KBM-7 (cell line): ENCODE measurements around the gene SMYD4.
"Not testable (repeated sequence)": the region's sequence is repeated elsewhere in the genome, so short reads cannot be mapped to it uniquely, and the experiment has no call there.

Experiments
- DNase-seq: peaks from one replicate; pipeline ENCODE4 v3.0.0-alpha.2; 2015
- in situ Hi-C: fragments of 300-500 bp; cut with MboI; formaldehyde crosslinking; loops from 2 replicates; pipeline ENCODE4 v1.14.3; 2020; ENCODE audit warnings: low sequenced_read_pairs, low pct_unique_long_range_greater_than_20kb, mixed read lengths

SMYD4 gene

GRCh38 chr17:1762901-1763898 is 66.5 kb downstream of the SMYD4 start:
- peak; percentile 48 for DNase-seq

DNA sequence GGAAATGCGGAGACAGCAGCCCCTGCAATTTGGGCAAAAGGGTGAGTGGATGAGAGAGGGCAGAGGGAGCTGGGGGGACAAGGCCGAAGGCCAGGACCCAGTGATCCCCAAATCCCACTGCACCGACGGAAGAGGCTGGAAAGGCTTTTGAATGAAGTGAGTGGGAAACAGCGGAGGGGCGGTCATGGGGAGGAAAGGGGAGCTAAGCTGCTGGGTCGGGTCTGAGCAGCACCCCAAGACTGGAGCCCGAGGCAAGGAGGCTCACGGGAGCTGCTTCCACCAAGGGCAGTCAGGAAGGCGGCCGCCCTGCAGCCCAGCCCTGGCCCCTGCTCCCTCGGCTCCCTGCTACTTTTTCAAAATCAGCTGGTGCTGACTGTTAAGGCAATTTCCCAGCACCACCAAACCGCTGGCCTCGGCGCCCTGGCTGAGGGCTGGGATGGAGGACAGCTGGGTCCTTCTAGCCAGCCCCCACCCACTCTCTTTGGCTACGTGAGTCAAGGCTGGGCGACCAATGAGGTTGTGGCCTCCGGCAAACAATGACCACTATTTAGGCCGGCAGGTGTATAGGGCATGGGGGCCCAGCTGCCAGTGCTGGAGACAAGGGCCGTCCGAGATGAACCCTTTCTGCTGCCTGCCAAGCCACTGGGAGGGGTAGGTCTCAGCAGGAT is 67.3 kb downstream of the SMYD4 start:
- in situ Hi-C loops, result no loop called here
- DNase-seq, result no peak

More at GRCh38 chr17:1762901-1763898, 66.5 kb downstream of the SMYD4 start:
- in situ Hi-C loops, result no loop called here

- DNase-seq, result no peak
- in situ Hi-C loops, result no loop called here
These were observed 70.2 kb downstream of the SMYD4 start for GRCh38 chr17:1759529-1759928.

GRCh38 chr17:1758807-1759206 is 70.9 kb downstream of the SMYD4 start:
- in situ Hi-C loops, result no loop called here
- DNase-seq, result peak; percentile 54

DNA sequence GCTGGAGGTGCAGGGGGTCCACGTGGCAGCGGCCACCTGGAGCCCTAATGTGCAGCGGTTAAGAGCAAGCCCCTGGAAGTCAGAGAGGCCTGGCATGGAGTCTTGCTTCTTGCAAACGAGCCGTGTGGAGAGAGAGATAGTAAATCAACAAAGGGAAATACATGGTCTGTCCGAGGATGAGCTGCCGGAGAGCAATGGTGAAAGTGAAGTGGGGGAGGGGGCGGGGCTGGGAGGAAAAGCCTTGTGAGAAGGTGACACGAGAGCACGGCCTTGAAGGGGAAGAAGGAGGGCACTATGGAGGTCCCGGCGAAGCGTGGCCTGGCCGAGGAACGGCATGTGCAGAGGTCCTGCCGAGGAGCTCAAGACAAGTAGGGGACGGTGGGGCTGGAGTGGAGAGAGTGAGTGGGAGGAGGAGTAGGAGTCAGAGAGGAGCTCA is 73.9 kb downstream of the SMYD4 start:
- in situ Hi-C loops, result no loop called here
- DNase-seq, result no peak

- in situ Hi-C loops, result no loop called here
These were observed 74.4 kb downstream of the SMYD4 start for GRCh38 chr17:1755252-1755826.

GRCh38 chr17:1754430-1755112 is 75.1 kb downstream of the SMYD4 start:
- in situ Hi-C loops, result no loop called here
- DNase-seq, result no peak

More at GRCh38 chr17:1755252-1755826, 74.4 kb downstream of the SMYD4 start:
- no peak for DNase-seq

GRCh38 chr17:1753767-1754429 is 75.8 kb downstream of the SMYD4 start:
- in situ Hi-C loops, result no loop called here
- DNase-seq, result no peak

DNA sequence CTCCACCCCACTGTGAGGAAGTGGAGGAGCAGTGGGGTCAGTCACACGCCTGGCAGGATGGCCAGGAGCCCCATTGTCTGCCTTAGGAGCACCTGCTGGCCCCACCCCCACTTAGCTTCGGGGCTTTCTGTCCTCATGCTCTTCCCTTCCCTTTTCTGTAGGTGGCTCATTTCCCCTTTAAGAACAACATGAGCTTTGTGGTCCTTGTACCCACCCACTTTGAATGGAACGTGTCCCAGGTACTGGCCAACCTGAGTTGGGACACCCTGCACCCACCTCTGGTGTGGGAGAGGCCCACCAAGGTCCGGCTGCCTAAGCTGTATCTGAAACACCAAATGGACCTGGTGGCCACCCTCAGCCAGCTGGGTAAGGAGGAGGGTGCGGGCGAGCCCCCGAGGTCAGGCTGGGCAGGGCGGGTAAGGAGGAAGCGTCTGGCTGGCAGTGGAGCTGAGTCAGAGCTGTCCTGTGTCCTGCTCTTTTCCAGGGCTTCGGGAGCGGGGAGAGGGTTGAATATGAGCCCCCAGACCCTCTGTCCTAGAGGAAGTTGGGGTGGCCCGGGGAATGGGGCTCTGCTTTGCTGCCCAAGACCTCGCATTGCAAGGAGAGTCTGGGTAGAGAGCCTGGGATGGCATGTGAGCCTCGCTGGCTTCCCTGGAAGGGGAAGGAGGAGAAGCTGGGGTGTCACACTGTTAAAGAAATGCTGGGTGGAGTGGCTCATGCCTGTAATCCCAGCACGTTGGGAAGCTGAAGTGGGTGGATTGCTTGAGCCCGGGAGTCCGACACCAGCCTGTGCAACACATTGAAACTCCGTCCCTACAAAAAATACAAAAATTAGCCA is 77.1 kb downstream of the SMYD4 start:
- DNase-seq, result peak; percentile 78
- in situ Hi-C loops, result no loop called here

DNA sequence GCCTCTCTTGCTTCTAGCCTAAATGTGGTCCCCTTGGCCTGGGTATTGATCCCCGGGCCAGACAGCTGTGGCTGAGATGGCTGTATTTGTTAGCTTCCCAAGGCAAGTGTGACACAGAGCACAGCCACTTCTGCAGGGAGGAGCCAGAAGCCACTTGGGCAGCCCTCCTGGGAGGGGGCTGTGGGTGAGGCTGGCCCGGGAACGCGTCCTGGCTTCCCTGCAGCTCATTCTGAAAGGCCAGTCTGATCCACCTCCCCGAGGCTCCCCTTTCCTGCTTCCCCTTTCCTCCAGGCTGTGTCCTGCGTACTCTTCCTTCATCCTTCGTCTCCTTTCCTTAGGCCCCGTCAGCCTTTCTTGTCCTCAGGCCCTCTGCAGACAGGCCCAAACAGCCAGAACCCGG is 79.1 kb downstream of the SMYD4 start:
- in situ Hi-C loops, result no loop called here
- no peak for DNase-seq

- in situ Hi-C loops, result no loop called here
- no peak for DNase-seq
These were observed 82.6 kb downstream of the SMYD4 start for GRCh38 chr17:1746975-1747543.

- DNase-seq, result no peak
- in situ Hi-C loops, result no loop called here
These were observed 84.1 kb downstream of the SMYD4 start for GRCh38 chr17:1745513-1746020.

GRCh38 chr17:1744551-1745512 is 84.9 kb downstream of the SMYD4 start:
- in situ Hi-C loops, result no loop called here
- DNase-seq, result no peak

DNA sequence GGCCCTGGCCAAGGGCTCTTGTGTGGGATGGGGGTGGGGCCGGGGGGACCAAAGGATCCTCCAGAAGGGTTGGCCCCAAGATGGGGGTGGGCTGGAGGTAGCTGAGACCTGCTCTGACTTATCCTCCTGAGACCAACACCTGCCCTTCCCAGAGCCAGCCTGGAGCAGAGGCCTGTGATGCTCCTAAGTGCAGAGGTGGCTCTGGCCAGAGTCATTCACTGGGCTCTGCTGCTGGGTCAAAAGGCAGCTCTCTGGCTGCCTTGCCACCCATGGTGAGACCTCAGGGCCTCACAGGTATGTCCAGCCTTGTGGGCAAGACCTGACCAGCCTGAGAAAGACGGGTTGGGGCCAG is 86.6 kb downstream of the SMYD4 start:
- in situ Hi-C loops, result no loop called here
- no peak for DNase-seq

DNA sequence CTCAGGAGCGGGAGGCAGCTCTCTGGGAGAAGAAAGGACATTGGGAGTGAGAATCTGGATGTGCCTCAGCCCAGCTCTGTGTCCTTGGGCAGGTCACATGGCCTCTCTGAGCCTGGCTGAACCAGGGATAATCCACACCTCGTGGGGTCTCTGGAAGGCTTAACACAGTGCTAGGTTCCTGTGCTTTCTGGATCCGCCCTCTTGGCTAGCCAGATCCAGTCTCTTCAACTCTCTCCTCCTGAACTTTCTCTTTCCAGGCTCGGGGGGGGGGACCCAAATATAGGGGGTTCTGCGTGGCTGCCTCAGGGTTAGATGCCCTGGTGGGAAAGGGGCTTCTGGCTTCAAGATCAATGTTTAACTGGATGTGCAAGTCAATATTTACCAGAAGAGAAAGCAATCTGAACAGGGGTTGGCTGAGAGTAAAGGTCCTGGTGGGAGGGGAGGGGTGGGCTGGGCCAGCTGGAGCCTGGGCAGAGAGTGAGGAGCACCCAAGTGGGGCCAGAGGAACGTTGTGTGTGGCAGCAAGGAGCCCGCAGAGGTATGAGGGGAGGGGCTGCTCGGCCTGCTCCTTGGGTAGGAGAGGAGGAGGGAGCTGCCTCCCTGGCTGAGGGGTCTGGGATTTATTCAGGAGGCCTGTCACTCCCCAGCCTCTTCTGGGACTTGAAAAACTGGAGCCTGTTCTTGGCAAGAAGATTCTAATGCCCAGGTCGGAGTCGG is 87.2 kb downstream of the SMYD4 start, which contains the start of gene SERPINF2:
SERPINF2 (plus strand) TSS at position 501 of the 717 bp plus-strand sequence. CDS start 2,125 bp downstream, outside the sequence.
- in situ Hi-C loops, result no loop called here
- DNase-seq, result no peak

DNA sequence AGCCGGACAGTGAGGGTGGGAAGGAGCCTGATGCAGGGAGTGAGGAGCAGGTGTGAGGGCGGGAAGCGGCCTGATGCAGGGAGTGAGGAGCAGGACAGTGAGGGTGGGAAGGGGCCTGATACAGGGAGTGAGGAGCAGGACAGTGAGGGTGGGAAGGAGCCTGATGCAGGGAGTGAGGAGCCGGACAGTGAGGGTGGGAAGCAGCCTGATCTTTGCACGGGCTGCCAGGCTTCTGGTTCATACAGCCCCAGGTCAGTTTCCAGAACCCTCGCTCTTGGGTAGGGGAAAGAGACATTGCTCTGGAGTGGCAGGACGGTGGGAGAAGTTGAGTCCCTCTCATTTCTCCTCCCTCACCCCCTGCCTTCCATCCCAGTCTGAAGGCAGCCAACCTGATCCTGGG is 87.8 kb downstream of the SMYD4 start:
- DNase-seq, in situ Hi-C loops: not testable (repeated sequence)
